A673 (cell line): ENCODE measurements around the gene CHD9NB. TPM values are rescaled to one million over a fixed set of nuclear protein-coding genes. Genes with fewer than 3 reads are reported as not detected.
A peak's percentile ranks its signal among the peaks of the same experiment; 100 is the strongest.

ENCODE experiments used
- BruUV-seq: library from RNA; stranded (reverse); fragments of 400-500 nt; replicated peaks from 2 replicates; lab custom pipeline; 2021; lab: Mats Ljungman, UMichigan
- CTCF ChIA-PET: fragments of 300-600 bp; sonication (Branson Sonifier 250); formaldehyde crosslinking; loops from one replicate; lab custom pipeline; 2022; ENCODE audit warnings: antibody characterized with exemption; lab: Charles Lee
- POLR2A ChIA-PET: fragments of 300-600 bp; sonication (Branson Sonifier 250); formaldehyde crosslinking; loops from one replicate; lab custom pipeline; 2022; ENCODE audit warnings: antibody characterized with exemption; ENCODE audit not compliant: low non-redundant PET; lab: Charles Lee
- DNase-seq: peaks from one replicate; pipeline ENCODE4 v3.0.0-alpha.2; 2015; ENCODE audit warnings: low spot score
- H3K27ac ChIP-seq: fragments of 200-600 bp; sonication (generic); 2 replicates; pipeline ENCODE4 v1.5.1; 2016; ENCODE audit warnings: mixed run types, low read depth, mild to moderate bottlenecking, mixed read lengths, antibody characterized with exemption, low read length; ENCODE audit not compliant: poor library complexity, severe bottlenecking
- H3K27me3 ChIP-seq: fragments of 200-600 bp; sonication (generic); replicated peaks from 2 replicates; pipeline ENCODE4 v1.6.1; 2017; ENCODE audit warnings: mixed run types, low read depth, mild to moderate bottlenecking, mixed read lengths, antibody characterized with exemption, low read length; ENCODE audit not compliant: insufficient read depth, poor library complexity
- H3K36me3 ChIP-seq: fragments of 200-600 bp; sonication (generic); 2 replicates; pipeline ENCODE4 v1.6.1; 2016; ENCODE audit warnings: mixed run types, mild to moderate bottlenecking, mixed read lengths, antibody characterized with exemption, low read length; ENCODE audit not compliant: insufficient read depth, poor library complexity, severe bottlenecking
- H3K4me1 ChIP-seq: fragments of 200-600 bp; sonication (generic); 2 replicates; pipeline ENCODE4 v1.6.1; 2017; ENCODE audit warnings: mixed run types, mild to moderate bottlenecking, mixed read lengths, antibody characterized with exemption, low read length; ENCODE audit not compliant: insufficient read depth, poor library complexity, severe bottlenecking
- H3K4me3 ChIP-seq: fragments of 200-600 bp; sonication (generic); 2 replicates; pipeline ENCODE4 v1.5.1; 2016; ENCODE audit warnings: low read depth, mixed run types, mild to moderate bottlenecking, mixed read lengths, low read length; ENCODE audit not compliant: poor library complexity, severe bottlenecking
- H3K9me3 ChIP-seq: fragments of 200-600 bp; sonication (generic); 2 replicates; pipeline ENCODE4 v1.6.1; 2016; ENCODE audit warnings: mixed run types, low read depth, mild to moderate bottlenecking, mixed read lengths, antibody characterized with exemption, low read length; ENCODE audit not compliant: poor library complexity, severe bottlenecking
- EZH2 ChIP-seq: fragments of 200-600 bp; sonication (generic); IDR thresholded peaks from 2 replicates; pipeline ENCODE4 v1.6.1; 2017; ENCODE audit warnings: borderline replicate concordance, low read depth, mild to moderate bottlenecking, mixed read lengths, antibody characterized with exemption, low read length; ENCODE audit not compliant: poor library complexity, severe bottlenecking
- intact Hi-C: fragments of 100-400 bp; cut with micrococcal nuclease; formaldehyde crosslinking; loops from one replicate; pipeline ENCODE4 v1.10.0; 2022; ENCODE audit not compliant: unreplicated experiment
- total RNA-seq: library from RNA; stranded (reverse); gene quantifications from 2 replicates; pipeline ENCODE4 v1.2.3, GENCODE V29; 2021
- TF ChIP-seq, protein P1 (sequence below): fragments of 300-800, 200-600 bp; sonication (generic); conservative IDR thresholded peaks from 2 replicates; pipeline ENCODE4 v1.5.1; 2017; ENCODE audit warnings: low read depth, mild to moderate bottlenecking, antibody characterized with exemption, low read length, moderate library complexity, mixed read lengths

Gene CHD9NB
- total RNA-seq, 1 experiment from 2014 or later, result 3.8 TPM

DNA sequence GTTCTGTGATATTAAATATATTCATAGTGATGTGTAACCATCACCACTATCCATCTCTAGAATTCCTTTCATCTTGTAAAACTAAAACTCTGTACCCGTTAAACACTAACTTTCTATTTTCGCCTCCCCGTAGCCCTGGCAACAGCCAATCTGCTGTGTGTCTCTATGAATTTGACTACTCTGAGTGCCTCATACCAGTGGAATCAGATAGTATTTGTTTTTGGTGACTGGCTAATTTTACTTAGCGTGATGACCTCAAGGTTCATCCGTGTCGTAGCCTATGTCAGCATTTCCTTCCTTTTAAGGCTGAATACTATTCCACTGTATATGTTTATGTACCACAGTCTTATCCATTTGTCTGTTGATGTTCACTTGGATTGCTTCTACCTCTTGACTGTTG is 20.3 kb upstream of the CHD9NB start:
- no peaks in the 10 kb centered on the region for H3K27me3 ChIP-seq
- H3K36me3 ChIP-seq, result peaks cover 12% of the 10 kb centered on the region
- ChIA-PET POLR2A (no interaction called here), CTCF (no interaction called here)
- intact Hi-C loops, result no loop called here
- TF ChIP-seq EZH2, result no peak
- TF ChIP-seq, protein P1, sequence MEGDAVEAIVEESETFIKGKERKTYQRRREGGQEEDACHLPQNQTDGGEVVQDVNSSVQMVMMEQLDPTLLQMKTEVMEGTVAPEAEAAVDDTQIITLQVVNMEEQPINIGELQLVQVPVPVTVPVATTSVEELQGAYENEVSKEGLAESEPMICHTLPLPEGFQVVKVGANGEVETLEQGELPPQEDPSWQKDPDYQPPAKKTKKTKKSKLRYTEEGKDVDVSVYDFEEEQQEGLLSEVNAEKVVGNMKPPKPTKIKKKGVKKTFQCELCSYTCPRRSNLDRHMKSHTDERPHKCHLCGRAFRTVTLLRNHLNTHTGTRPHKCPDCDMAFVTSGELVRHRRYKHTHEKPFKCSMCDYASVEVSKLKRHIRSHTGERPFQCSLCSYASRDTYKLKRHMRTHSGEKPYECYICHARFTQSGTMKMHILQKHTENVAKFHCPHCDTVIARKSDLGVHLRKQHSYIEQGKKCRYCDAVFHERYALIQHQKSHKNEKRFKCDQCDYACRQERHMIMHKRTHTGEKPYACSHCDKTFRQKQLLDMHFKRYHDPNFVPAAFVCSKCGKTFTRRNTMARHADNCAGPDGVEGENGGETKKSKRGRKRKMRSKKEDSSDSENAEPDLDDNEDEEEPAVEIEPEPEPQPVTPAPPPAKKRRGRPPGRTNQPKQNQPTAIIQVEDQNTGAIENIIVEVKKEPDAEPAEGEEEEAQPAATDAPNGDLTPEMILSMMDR, result no peak
- H3K27ac ChIP-seq, result no peak overlapping the region
- H3K9me3 ChIP-seq, result peaks cover 13% of the 10 kb centered on the region
- BruUV-seq, result no TSS peak
- DNase-seq, result no peak
- no peak overlapping the region for H3K4me3 ChIP-seq
- peaks cover 25% of the 10 kb centered on the region for H3K4me1 ChIP-seq

DNA sequence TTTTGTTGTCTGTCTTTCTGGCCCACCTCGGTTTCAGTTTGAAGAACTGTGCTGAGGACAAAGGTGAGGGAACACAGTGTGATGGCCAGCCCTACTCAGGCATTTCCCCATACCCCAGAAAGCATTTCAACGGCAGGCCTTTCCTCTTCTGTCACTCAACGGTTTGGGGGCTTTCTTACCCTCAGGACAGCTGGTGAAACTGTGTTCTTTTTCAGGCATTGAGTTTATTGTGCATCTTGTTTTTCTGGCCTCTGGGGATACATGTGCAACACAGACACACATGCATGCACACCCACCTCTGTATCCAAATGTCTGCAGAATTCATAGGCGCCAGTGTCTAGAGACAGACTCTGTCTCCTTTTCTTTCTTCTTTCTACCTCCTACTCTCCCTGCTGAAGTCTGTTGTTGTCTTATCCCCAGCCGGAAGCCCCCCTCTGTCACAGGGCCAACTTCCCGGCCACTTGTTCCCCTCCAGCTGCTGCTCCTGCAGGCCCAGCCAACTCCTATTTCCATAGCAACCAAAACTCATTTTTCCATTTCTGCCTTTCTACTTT is 19.1 kb upstream of the CHD9NB start:
- no TSS peak for BruUV-seq
- Histone ChIP-seq H3K4me3 (peak overlapping the region; percentile 29), H3K27ac (peak overlapping the region; percentile 76), H3K36me3 (peaks cover 13% of the 10 kb centered on the region), H3K9me3 (peaks cover 13% of the 10 kb centered on the region), H3K27me3 (no peaks in the 10 kb centered on the region), H3K4me1 (peaks cover 25% of the 10 kb centered on the region)
- TF ChIP-seq, protein P1, result no peak
- TF ChIP-seq EZH2, result no peak
- ChIA-PET POLR2A (no interaction called here), CTCF (no interaction called here)
- intact Hi-C loops, result no loop called here
- peak; percentile 91 for DNase-seq

DNA sequence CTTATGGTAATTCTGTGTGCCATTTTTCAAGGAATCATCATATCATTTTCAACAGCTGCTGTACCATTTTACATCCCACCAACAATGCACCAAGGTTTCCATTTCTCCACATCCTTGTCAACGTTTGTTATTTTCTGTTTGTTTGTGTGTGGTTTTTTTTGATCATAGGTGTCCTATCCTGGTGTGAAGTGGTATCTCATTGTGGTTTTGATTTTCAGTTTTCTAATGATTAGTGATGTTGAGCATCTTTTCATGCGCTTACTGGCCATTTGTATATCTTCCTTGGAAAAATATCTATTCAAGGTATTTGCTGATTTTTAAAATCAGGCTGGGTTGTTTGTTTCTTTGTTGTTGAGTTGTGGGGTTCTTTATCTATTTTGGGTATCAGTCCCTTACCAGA is 17.1 kb upstream of the CHD9NB start:
- Histone ChIP-seq H3K4me1 (peaks cover 30% of the 10 kb centered on the region), H3K4me3 (no peak overlapping the region), H3K27me3 (no peaks in the 10 kb centered on the region), H3K9me3 (peaks cover 7% of the 10 kb centered on the region), H3K36me3 (peaks cover 7% of the 10 kb centered on the region), H3K27ac (peak overlapping the region; percentile 76)
- intact Hi-C loops, result no loop called here
- no TSS peak for BruUV-seq
- TF ChIP-seq, protein P1, result no peak
- no peak for TF ChIP-seq EZH2
- ChIA-PET CTCF (no interaction called here), POLR2A (no interaction called here)
- DNase-seq, result no peak
